ENCODE data around the gene WFIKKN2.

Gene WFIKKN2

GRCh38 chr17:50834429-50835300, 721 bp upstream of the WFIKKN2 start:
- TF ChIP-seq EGR1 (IDR thresholded peaks at IDR 0.05), result no peak
- no peak for TF ChIP-seq FOXM1 (IDR thresholded peaks at IDR 0.05; ENCODE audit: borderline replicate concordance, low read depth)
- no peak for TF ChIP-seq TAF1 (IDR thresholded peaks at IDR 0.05; ENCODE audit: low read depth)
- no peak for TF ChIP-seq MAX (IDR thresholded peaks at IDR 0.05)
- TF ChIP-seq TCF12 (IDR thresholded peaks at IDR 0.05; ENCODE audit: low read depth), result no peak
- no peak for TF ChIP-seq TEAD4 (IDR thresholded peaks at IDR 0.05)
- TF ChIP-seq EP300 (IDR thresholded peaks at IDR 0.05; ENCODE audit: borderline replicate concordance), result no peak
- TF ChIP-seq REST (IDR thresholded peaks at IDR 0.05; ENCODE audit: low read depth), result no peak
- TF ChIP-seq ZBTB7A (IDR thresholded peaks at IDR 0.05; ENCODE audit: low read depth), result no peak
- TF ChIP-seq USF1 (IDR thresholded peaks at IDR 0.05), result no peak
- no peak for TF ChIP-seq RAD21 (IDR thresholded peaks at IDR 0.05; ENCODE audit: low read depth)
- TF ChIP-seq CEBPB (IDR thresholded peaks at IDR 0.05), result no peak

- no peak for TF ChIP-seq USF1 (IDR thresholded peaks at IDR 0.05)
- no peak for TF ChIP-seq YY1 (IDR thresholded peaks at IDR 0.05; ENCODE audit: low read depth)
Measured at GRCh38 chr17:50836826-50837225, 1.4 kb downstream of the WFIKKN2 start.

GRCh38 chr17:50837286-50837979, 2.0 kb downstream of the WFIKKN2 start:
- no peak for TF ChIP-seq CEBPB (IDR thresholded peaks at IDR 0.05)
- no peak for TF ChIP-seq EGR1 (IDR thresholded peaks at IDR 0.05)
- no peak for TF ChIP-seq EP300 (IDR thresholded peaks at IDR 0.05; ENCODE audit: borderline replicate concordance)
- no peak for TF ChIP-seq CREB1 (IDR thresholded peaks at IDR 0.05; ENCODE audit: low read depth)
- no peak for TF ChIP-seq FOXM1 (IDR thresholded peaks at IDR 0.05; ENCODE audit: borderline replicate concordance, low read depth)
- TF ChIP-seq NFIC (IDR thresholded peaks at IDR 0.05), result no peak
- TF ChIP-seq MAX (IDR thresholded peaks at IDR 0.05), result no peak
- TF ChIP-seq YY1 (IDR thresholded peaks at IDR 0.05; ENCODE audit: low read depth), result no peak
- no peak for TF ChIP-seq ZBTB7A (IDR thresholded peaks at IDR 0.05; ENCODE audit: low read depth)

GRCh38 chr17:50837980-50838954, 2.9 kb downstream of the WFIKKN2 start:
- TF ChIP-seq TAF1 (IDR thresholded peaks at IDR 0.05; ENCODE audit: low read depth) (no peak), RAD21 (IDR thresholded peaks at IDR 0.05; ENCODE audit: low read depth) (no peak), CREB1 (IDR thresholded peaks at IDR 0.05; ENCODE audit: low read depth) (no peak), TEAD4 (IDR thresholded peaks at IDR 0.05) (no peak), CEBPB (IDR thresholded peaks at IDR 0.05) (no peak), ZBTB7A (IDR thresholded peaks at IDR 0.05; ENCODE audit: low read depth) (no peak), USF1 (IDR thresholded peaks at IDR 0.05) (no peak), NFIC (IDR thresholded peaks at IDR 0.05) (no peak), TCF12 (IDR thresholded peaks at IDR 0.05; ENCODE audit: low read depth) (no peak), EP300 (IDR thresholded peaks at IDR 0.05; ENCODE audit: borderline replicate concordance) (no peak), FOXM1 (IDR thresholded peaks at IDR 0.05; ENCODE audit: borderline replicate concordance, low read depth) (no peak), MAX (IDR thresholded peaks at IDR 0.05) (no peak), EGR1 (IDR thresholded peaks at IDR 0.05) (no peak), YY1 (IDR thresholded peaks at IDR 0.05; ENCODE audit: low read depth) (no peak), REST (IDR thresholded peaks at IDR 0.05; ENCODE audit: low read depth) (no peak)
